Type B pancreatic cell (in vitro differentiated cells): ENCODE data around the gene MACC1. TPM values are rescaled to one million over a fixed set of nuclear protein-coding genes. Genes with fewer than 3 reads are reported as not detected.

ENCODE experiments used
- DNase-seq: peaks from one replicate; pipeline ENCODE4 v3.0.0; 2021; ENCODE audit warnings: mixed read lengths; ENCODE audit not compliant: unreplicated experiment; ENCODE audit errors: extremely low spot score
- H3K27ac Mint-ChIP-seq: 2 replicates; pipeline ENCODE4 v1.8.0; 2021; ENCODE audit warnings: mild to moderate bottlenecking, mixed read lengths
- H3K27me3 Mint-ChIP-seq: 2 replicates; pipeline ENCODE4 v1.8.0; 2021; ENCODE audit warnings: mixed read lengths
- H3K36me3 Mint-ChIP-seq: 2 replicates; pipeline ENCODE4 v1.8.0; 2021; ENCODE audit warnings: mixed read lengths
- H3K4me1 Mint-ChIP-seq: one replicate; pipeline ENCODE4 v1.8.0; 2021; ENCODE audit warnings: mixed read lengths; ENCODE audit not compliant: unreplicated experiment
- H3K4me3 Mint-ChIP-seq: 2 replicates; pipeline ENCODE4 v1.8.0; 2021; ENCODE audit warnings: mild to moderate bottlenecking, mixed read lengths
- H3K9me3 Mint-ChIP-seq: 2 replicates; pipeline ENCODE4 v1.8.0; 2021; ENCODE audit warnings: mixed read lengths
- CTCF ChIP-seq: fragments of 200-600 bp; sonication (generic); conservative IDR thresholded peaks from 2 replicates; pipeline ENCODE4 v1.5.0; 2021; ENCODE audit warnings: antibody characterized with exemption, mild to moderate bottlenecking
- total RNA-seq: library from RNA; stranded (reverse); gene quantifications from 2 replicates; pipeline ENCODE4 v1.2.1, GENCODE V29; 2021; ENCODE audit warnings: low replicate concordance

MACC1 gene
- total RNA-seq, 1 donor from 2014 or later = 14.8 TPM

GRCh38 chr7:20236043-20236442, 18.9 kb upstream of the MACC1 start:
- Mint-ChIP-seq H3K27ac (peak overlapping the region; percentile 22), H3K36me3 (no peaks in the 10 kb centered on the region), H3K4me3 (no peak overlapping the region), H3K9me3 (no peaks in the 10 kb centered on the region), H3K27me3 (no peaks in the 10 kb centered on the region), H3K4me1 (peaks cover 30% of the 10 kb centered on the region)
- DNase-seq = no peak
- no peak for TF ChIP-seq CTCF

GRCh38 chr7:20235288-20235687, 18.1 kb upstream of the MACC1 start:
- Mint-ChIP-seq H3K36me3 (no peaks in the 10 kb centered on the region), H3K4me1 (peaks cover 25% of the 10 kb centered on the region), H3K27me3 (no peaks in the 10 kb centered on the region), H3K27ac (no peak overlapping the region), H3K4me3 (no peak overlapping the region), H3K9me3 (no peaks in the 10 kb centered on the region)
- TF ChIP-seq CTCF = no peak
- no peak for DNase-seq

DNA sequence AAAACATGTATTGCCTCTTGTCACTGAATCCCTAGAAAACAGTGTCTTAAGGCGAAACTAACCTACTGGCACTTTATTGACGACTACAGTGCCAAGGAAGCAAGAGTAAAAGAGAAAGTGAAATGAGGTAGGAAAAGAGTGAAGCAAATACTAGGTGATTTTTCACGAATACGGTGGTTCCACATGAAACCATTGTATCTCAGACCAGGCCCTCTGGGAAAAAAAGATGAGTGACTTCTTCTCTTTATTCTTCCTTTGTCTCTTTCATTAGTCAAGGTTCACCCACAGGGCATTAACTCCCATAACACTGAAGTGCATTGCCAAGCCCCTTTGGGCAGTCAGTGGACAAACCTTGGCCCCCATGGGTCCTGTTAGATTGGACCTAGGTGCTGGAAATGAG, 16.2 kb upstream of the MACC1 start:
- H3K27ac Mint-ChIP-seq = no peak overlapping the region
- peaks cover 23% of the 10 kb centered on the region for H3K4me1 Mint-ChIP-seq
- H3K4me3 Mint-ChIP-seq = no peak overlapping the region
- H3K36me3 Mint-ChIP-seq = no peaks in the 10 kb centered on the region
- no peak for TF ChIP-seq CTCF
- H3K27me3 Mint-ChIP-seq = no peaks in the 10 kb centered on the region
- DNase-seq = no peak
- no peaks in the 10 kb centered on the region for H3K9me3 Mint-ChIP-seq

GRCh38 chr7:20232848-20233247, 15.7 kb upstream of the MACC1 start:
- Mint-ChIP-seq H3K27me3 (no peaks in the 10 kb centered on the region), H3K4me3 (no peak overlapping the region), H3K4me1 (peaks cover 17% of the 10 kb centered on the region), H3K36me3 (no peaks in the 10 kb centered on the region), H3K27ac (no peak overlapping the region), H3K9me3 (no peaks in the 10 kb centered on the region)
- TF ChIP-seq CTCF = no peak
- no peak for DNase-seq

DNA sequence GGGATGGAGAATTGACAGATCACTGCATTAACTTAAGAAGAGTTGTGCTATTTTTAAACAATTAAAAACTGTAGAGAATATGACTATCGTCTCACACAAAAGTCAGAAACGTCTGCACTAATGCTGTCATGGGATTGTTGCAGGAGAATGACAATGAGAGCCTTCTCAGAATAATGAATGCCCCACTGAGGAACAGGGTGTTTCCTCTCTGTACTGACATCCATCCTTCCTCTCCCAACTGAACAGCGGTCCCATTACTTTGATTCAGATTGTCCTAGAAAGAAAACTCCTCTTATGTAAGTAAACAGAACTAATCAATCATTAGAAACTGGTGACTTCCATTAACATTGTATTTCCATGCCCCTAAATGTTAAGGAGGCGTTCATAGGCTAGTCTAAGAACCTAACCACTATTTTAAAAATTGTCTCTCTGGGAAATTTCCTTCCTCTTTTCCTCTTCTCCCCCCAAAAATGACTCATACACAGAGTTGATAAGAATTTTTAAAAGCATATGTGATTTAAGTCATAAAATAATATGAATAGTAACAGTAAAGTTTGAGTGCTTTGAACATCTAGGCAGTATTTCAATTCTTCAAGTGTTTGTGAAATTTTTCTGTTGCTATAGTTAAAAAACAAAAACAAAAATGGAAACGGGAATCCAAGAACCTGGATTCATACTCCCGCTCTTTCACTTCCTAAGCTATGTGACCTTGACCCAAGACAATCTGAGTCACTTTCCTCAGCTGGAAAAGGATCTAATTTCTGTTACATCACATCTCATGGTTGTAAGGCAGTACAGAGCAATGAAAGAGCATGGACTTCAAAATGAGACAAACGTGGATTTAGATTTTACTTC, 12.7 kb upstream of the MACC1 start:
- peaks cover 6% of the 10 kb centered on the region for H3K4me1 Mint-ChIP-seq
- DNase-seq = no peak
- H3K4me3 Mint-ChIP-seq = no peak overlapping the region
- no peaks in the 10 kb centered on the region for H3K27me3 Mint-ChIP-seq
- no peak overlapping the region for H3K27ac Mint-ChIP-seq
- no peaks in the 10 kb centered on the region for H3K9me3 Mint-ChIP-seq
- TF ChIP-seq CTCF = no peak
- H3K36me3 Mint-ChIP-seq = no peaks in the 10 kb centered on the region
